A673 (cell line): Measurements from ENCODE around the gene EPAS1. TPM values are rescaled to one million over a fixed set of nuclear protein-coding genes. Genes with fewer than 3 reads are reported as not detected.

Source experiments
- BruUV-seq: library from RNA; stranded (reverse); fragments of 400-500 nt; replicated peaks from 2 replicates; lab custom pipeline; 2021; lab: Mats Ljungman, UMichigan
- CTCF ChIA-PET: fragments of 300-600 bp; sonication (Branson Sonifier 250); formaldehyde crosslinking; loops from one replicate; lab custom pipeline; 2022; ENCODE audit warnings: antibody characterized with exemption; lab: Charles Lee
- POLR2A ChIA-PET: fragments of 300-600 bp; sonication (Branson Sonifier 250); formaldehyde crosslinking; loops from one replicate; lab custom pipeline; 2022; ENCODE audit warnings: antibody characterized with exemption; ENCODE audit not compliant: low non-redundant PET; lab: Charles Lee
- DNase-seq: peaks from one replicate; pipeline ENCODE4 v3.0.0-alpha.2; 2015; ENCODE audit warnings: low spot score
- H3K27ac ChIP-seq: fragments of 200-600 bp; sonication (generic); 2 replicates; pipeline ENCODE4 v1.5.1; 2016; ENCODE audit warnings: mixed run types, low read depth, mild to moderate bottlenecking, mixed read lengths, antibody characterized with exemption, low read length; ENCODE audit not compliant: poor library complexity, severe bottlenecking
- H3K27me3 ChIP-seq: fragments of 200-600 bp; sonication (generic); replicated peaks from 2 replicates; pipeline ENCODE4 v1.6.1; 2017; ENCODE audit warnings: mixed run types, low read depth, mild to moderate bottlenecking, mixed read lengths, antibody characterized with exemption, low read length; ENCODE audit not compliant: insufficient read depth, poor library complexity
- H3K36me3 ChIP-seq: fragments of 200-600 bp; sonication (generic); 2 replicates; pipeline ENCODE4 v1.6.1; 2016; ENCODE audit warnings: mixed run types, mild to moderate bottlenecking, mixed read lengths, antibody characterized with exemption, low read length; ENCODE audit not compliant: insufficient read depth, poor library complexity, severe bottlenecking
- H3K4me1 ChIP-seq: fragments of 200-600 bp; sonication (generic); 2 replicates; pipeline ENCODE4 v1.6.1; 2017; ENCODE audit warnings: mixed run types, mild to moderate bottlenecking, mixed read lengths, antibody characterized with exemption, low read length; ENCODE audit not compliant: insufficient read depth, poor library complexity, severe bottlenecking
- H3K4me3 ChIP-seq: fragments of 200-600 bp; sonication (generic); 2 replicates; pipeline ENCODE4 v1.5.1; 2016; ENCODE audit warnings: low read depth, mixed run types, mild to moderate bottlenecking, mixed read lengths, low read length; ENCODE audit not compliant: poor library complexity, severe bottlenecking
- H3K9me3 ChIP-seq: fragments of 200-600 bp; sonication (generic); 2 replicates; pipeline ENCODE4 v1.6.1; 2016; ENCODE audit warnings: mixed run types, low read depth, mild to moderate bottlenecking, mixed read lengths, antibody characterized with exemption, low read length; ENCODE audit not compliant: poor library complexity, severe bottlenecking
- EZH2 ChIP-seq: fragments of 200-600 bp; sonication (generic); IDR thresholded peaks from 2 replicates; pipeline ENCODE4 v1.6.1; 2017; ENCODE audit warnings: borderline replicate concordance, low read depth, mild to moderate bottlenecking, mixed read lengths, antibody characterized with exemption, low read length; ENCODE audit not compliant: poor library complexity, severe bottlenecking
- intact Hi-C: fragments of 100-400 bp; cut with micrococcal nuclease; formaldehyde crosslinking; loops from one replicate; pipeline ENCODE4 v1.10.0; 2022; ENCODE audit not compliant: unreplicated experiment
- total RNA-seq: library from RNA; stranded (reverse); gene quantifications from 2 replicates; pipeline ENCODE4 v1.2.3, GENCODE V29; 2021
- TF ChIP-seq, protein P1 (sequence below): fragments of 300-800, 200-600 bp; sonication (generic); conservative IDR thresholded peaks from 2 replicates; pipeline ENCODE4 v1.5.1; 2017; ENCODE audit warnings: low read depth, mild to moderate bottlenecking, antibody characterized with exemption, low read length, moderate library complexity, mixed read lengths

Gene EPAS1
- total RNA-seq, 1 experiment from 2014 or later = 0.41 TPM

DNA sequence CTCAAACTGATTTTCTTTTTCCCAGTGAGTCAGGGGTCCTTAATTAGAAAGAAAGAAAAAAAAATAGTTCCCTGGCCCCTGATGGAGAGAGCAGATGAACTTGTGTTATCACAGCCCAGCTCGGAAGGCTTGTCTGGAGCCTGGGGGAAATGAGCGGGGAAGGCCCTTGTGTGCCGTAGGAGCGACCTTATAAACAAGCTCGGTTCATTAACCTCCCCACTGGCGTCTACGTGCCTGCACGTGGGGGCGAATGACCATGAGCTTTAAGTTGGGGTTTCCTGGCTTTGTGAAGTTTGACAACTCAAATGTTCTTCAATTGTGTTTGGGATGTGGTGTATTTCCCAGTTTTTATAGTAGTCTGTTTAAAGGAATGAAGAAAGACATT lies 69.5 kb downstream of the EPAS1 start:
- Histone ChIP-seq H3K4me3 (no peak overlapping the region), H3K27me3 (no peaks in the 10 kb centered on the region), H3K27ac (no peak overlapping the region), H3K9me3 (no peaks in the 10 kb centered on the region), H3K36me3 (no peaks in the 10 kb centered on the region), H3K4me1 (no peaks in the 10 kb centered on the region)
- ChIA-PET CTCF (interaction anchor here (1.0 to 1.3 kb wide), 2 partner anchors 356 to 373 kb away, joined by 3 read pairs; no protein-coding TSS in a partner anchor), POLR2A (no interaction called here)
- BruUV-seq = no TSS peak
- DNase-seq = no peak
- intact Hi-C loops = loop anchor here (5.0 kb wide), 2 partner anchors 374 to 724 kb away; no protein-coding TSS in a partner anchor
- no peak for TF ChIP-seq EZH2
- TF ChIP-seq, protein P1, sequence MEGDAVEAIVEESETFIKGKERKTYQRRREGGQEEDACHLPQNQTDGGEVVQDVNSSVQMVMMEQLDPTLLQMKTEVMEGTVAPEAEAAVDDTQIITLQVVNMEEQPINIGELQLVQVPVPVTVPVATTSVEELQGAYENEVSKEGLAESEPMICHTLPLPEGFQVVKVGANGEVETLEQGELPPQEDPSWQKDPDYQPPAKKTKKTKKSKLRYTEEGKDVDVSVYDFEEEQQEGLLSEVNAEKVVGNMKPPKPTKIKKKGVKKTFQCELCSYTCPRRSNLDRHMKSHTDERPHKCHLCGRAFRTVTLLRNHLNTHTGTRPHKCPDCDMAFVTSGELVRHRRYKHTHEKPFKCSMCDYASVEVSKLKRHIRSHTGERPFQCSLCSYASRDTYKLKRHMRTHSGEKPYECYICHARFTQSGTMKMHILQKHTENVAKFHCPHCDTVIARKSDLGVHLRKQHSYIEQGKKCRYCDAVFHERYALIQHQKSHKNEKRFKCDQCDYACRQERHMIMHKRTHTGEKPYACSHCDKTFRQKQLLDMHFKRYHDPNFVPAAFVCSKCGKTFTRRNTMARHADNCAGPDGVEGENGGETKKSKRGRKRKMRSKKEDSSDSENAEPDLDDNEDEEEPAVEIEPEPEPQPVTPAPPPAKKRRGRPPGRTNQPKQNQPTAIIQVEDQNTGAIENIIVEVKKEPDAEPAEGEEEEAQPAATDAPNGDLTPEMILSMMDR = no peak

- POLR2A ChIA-PET = no interaction called here
- TF ChIP-seq, protein P1 = no peak
- no peak for TF ChIP-seq EZH2
- H3K36me3 ChIP-seq = no peaks in the 10 kb centered on the region
Observed at GRCh38 chr2:46367286-46367685, 70.1 kb downstream of the EPAS1 start.

DNA sequence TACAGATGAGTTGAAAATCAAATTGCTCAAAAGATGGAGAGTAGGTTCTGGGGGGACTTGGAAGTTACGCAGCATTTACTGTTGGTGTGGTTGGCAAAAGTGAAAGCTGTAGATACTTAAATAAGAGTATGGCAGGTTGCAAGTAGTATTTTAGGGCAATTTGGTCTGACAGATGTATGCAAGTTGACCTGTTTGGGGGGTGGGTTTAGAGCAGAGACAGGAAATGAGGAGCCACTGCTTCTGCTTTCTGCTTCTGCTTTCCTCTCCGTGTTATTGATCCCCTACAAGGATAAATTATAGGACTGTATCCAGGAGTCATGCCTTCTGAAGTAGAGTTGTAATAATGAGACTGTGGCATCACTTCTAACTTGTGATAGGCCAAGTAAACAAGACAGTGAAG lies 71.2 kb downstream of the EPAS1 start:
- ChIA-PET CTCF (no interaction called here), POLR2A (no interaction called here)
- no peak overlapping the region for H3K4me3 ChIP-seq
- H3K27ac ChIP-seq = no peak overlapping the region
- intact Hi-C loops = loop anchor here (5.0 kb wide), 2 partner anchors 376 to 726 kb away; no protein-coding TSS in a partner anchor
- TF ChIP-seq, protein P1 = no peak
- no peak for TF ChIP-seq EZH2
- no peak for DNase-seq
- H3K27me3 ChIP-seq = no peaks in the 10 kb centered on the region
- no peaks in the 10 kb centered on the region for H3K36me3 ChIP-seq
- no peaks in the 10 kb centered on the region for H3K9me3 ChIP-seq
- no peaks in the 10 kb centered on the region for H3K4me1 ChIP-seq
- BruUV-seq = no TSS peak

More at GRCh38 chr2:46367286-46367685, 70.1 kb downstream of the EPAS1 start:
- Histone ChIP-seq H3K27me3 (no peaks in the 10 kb centered on the region), H3K9me3 (no peaks in the 10 kb centered on the region), H3K4me1 (no peaks in the 10 kb centered on the region), H3K27ac (no peak overlapping the region), H3K4me3 (no peak overlapping the region)
- intact Hi-C loops = loop anchor here (5.0 kb wide), 2 partner anchors 375 to 725 kb away; no protein-coding TSS in a partner anchor
- no TSS peak for BruUV-seq
- no peak for DNase-seq
- CTCF ChIA-PET = interaction anchor here (1.3 kb wide), 1 partner anchor 356 kb away, joined by 3 read pairs; no protein-coding TSS in a partner anchor
